GM19193 (cell line): ENCODE results near the gene TMOD1.

ENCODE experiments used
- POLR2A ChIP-seq: IDR thresholded peaks from 4 replicates; pipeline ENCODE4 v1.6.1; 2011; ENCODE audit not compliant: insufficient read depth, insufficient read length; ENCODE audit errors: extremely low read depth

The TMOD1 gene

GRCh38 chr9:97617939-97618416 lies 116.5 kb downstream of the TMOD1 start:
- no peak for TF ChIP-seq POLR2A

DNA sequence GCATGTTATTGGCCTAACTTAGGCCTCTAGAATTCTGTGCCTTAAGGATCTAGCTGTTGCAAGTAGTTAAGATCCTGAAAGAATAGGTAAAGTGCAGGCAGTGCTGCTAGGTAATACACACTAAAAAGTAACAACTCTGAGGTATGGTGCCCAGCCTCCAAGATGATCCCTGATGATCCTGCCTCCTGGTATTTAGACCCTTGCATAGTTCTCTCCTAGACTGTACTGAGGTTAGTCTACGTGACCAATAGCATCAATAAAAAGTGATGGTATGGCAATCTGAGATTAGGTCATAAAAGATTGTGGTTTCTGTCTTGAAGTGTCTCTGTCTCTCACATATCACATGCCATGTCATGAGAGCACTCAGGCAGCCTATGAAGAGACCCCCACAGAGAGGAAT lies 122.5 kb downstream of the TMOD1 start:
- TF ChIP-seq POLR2A, result no peak

GRCh38 chr9:97625620-97626019 lies 124.2 kb downstream of the TMOD1 start:
- no peak for TF ChIP-seq POLR2A

GRCh38 chr9:97627624-97628023 lies 126.2 kb downstream of the TMOD1 start:
- no peak for TF ChIP-seq POLR2A

DNA sequence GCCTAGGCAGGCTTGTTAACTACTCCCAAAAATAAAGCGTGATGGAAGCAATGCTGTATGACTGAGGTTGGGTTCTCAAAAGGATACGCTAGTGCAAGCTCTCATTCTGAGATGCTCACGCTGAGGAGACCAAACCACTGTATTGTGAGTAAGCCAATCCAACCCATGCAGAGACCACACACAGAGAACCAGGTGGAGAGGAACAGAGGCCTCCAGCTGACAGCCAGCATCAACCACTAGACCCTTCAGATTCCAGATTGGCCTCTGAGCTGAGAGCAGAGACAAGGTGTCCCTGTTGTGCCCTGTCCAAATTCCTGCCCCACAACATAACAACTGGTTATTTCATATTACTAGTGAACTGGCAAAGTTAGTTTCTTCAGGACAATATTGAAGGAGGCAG lies 127.2 kb downstream of the TMOD1 start:
- no peak for TF ChIP-seq POLR2A

- no peak for TF ChIP-seq POLR2A
Measured at GRCh38 chr9:97629156-97629555, 127.7 kb downstream of the TMOD1 start.

GRCh38 chr9:97630591-97630990 lies 129.1 kb downstream of the TMOD1 start:
- no peak for TF ChIP-seq POLR2A

DNA sequence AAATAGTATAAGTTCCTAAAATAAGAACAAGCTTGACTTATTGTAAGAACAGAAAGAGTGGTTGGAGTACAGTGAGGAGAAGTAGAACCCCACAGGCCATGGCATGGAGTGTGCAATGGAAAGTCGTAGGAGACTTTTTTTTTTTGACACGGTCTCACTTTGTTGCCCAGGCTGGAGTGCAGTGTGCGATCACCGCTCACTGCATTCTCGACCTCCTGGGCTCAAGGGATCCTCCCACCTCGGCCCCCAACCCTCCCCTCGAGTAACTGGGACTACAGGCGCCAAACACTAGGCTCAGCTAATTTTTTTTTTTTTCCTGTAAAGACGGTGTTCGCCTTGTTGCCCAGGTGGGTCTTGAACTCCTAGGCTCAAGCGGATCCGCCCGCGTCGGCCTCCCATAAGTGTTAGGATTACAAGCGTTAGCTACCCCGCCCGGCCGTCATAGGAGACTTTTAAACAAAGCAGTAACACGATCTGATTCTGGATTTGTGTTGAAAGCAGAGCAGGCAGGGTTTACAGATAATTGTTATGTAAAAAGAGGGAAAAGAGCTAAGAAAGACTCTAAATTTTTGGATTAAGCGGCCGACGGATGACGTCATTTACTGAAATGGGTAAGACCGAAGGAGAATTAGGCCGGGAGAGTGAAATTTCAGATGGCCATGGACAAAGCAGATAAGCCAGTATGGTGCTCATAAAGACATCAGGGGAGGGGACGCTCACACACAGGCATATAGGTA lies 130.9 kb downstream of the TMOD1 start:
- no peak for TF ChIP-seq POLR2A

DNA sequence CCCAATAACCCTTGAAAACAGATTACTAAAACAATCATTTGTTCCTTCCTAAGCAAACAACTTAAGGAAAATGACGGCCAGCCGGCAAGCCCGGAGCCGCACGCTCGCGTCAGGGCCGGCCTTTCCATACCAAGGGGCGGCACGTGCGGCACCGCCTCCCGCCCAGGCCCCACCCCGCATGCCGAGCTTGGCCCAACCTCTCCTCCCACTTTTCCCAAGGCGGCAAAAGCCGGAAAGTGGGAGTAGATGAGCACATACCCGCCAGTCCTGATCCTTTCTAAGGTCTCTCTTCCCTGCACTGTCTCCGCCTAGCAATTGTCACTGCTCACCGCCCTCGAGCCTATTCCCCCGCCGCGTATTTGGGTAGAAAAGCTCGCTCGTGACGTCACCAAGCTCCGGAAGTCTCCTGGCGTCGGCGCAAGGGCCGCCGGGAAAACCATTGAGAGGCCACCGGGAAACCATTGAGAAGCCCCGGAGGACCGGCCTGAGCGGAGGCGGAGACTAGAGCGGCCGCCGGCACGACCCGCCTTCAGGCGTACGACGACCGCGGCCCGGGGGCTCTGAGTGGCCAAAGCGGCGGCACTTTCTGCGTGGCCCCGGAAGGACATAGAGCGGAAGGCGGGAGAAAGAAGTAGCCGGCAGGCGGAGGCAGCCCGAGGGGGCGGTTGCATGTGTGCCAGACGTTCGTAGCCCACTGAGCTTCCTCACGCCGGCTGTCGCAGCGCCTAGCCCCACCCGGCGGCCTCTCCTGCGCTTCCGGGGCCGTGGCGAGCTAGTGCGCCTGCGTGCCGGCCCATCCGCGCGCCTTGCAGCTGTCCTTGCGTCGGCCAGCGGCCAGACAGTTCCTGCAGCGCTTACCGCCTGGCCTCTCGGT lies 131.8 kb downstream of the TMOD1 start, which contains the start of the genes NCBP1 and TSTD2:
TSS of gene NCBP1 (plus strand) at position 837 of the 874 bp plus-strand sequence. CDS start 61 bp downstream, outside the sequence.
TSS of gene TSTD2 (minus strand) at position 384 of the 874 bp plus-strand sequence. CDS start 5,806 bp downstream, outside the sequence.
- TF ChIP-seq POLR2A, result peak; percentile 93

GRCh38 chr9:97633859-97634490 lies 132.5 kb downstream of the TMOD1 start:
- no peak for TF ChIP-seq POLR2A

DNA sequence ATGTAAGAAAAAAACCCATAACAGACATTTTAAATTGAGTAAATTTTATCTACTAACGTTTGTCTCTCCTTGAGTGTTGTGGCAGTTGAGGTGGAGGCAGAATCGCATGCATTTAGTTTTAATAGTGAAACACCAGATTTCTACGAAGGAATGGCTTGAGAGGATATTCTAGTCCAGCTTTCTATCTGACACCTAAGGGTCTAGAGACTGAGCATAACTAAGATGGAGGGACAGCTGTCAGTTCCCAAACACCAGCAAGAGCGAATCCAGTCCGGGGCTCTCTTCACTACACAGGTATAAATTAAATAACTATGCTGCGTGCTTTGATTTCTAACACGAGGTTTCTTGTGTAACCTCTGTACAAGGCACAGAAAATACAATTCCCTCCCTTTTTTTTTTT lies 133.6 kb downstream of the TMOD1 start:
- no peak for TF ChIP-seq POLR2A

GRCh38 chr9:97636903-97637302 lies 135.4 kb downstream of the TMOD1 start:
- no peak for TF ChIP-seq POLR2A

DNA sequence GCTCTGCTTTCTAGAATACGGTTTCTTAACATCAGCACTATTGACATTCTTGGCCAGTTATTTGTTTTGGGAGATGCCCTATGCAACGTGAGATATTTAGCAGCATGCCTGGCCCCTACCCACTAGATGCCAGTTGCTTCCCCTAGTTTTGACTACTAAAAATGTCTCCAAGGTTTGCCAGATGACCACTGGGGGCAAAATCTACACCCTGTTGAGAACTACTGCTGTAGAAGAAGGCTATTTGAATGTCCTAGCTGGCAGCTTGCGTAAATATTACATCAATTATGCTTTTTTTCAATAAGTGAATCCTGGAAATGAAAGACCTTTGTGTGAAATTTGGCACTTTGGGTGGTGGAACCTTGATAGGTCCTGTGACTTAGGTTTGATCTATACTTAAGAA lies 137.2 kb downstream of the TMOD1 start:
- TF ChIP-seq POLR2A, result no peak

- TF ChIP-seq POLR2A, result no peak
Measured at GRCh38 chr9:97640325-97640724, 138.9 kb downstream of the TMOD1 start.

DNA sequence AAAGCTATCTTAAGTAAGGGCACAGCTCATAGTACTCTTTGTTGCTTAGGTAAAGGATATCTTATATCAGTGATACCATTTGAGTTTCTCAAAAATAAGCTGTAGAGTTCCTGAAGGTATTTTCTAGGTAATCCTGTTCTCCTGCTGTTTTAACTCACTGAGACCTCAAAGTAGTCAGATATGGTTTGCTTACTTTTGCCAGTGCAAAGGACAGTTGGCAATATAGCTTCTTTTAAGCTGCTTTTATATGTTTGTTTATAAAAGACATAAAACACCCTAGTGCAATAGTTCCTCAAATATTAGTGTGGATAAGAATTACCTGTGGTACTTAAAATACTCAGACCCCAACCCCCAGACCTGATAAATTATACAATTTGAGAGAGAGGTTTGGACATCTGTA lies 144.3 kb downstream of the TMOD1 start:
- TF ChIP-seq POLR2A, result no peak
